A549 (cell line): ENCODE measurements around the gene DENR. TPM values are rescaled to one million over a fixed set of nuclear protein-coding genes. Genes with fewer than 3 reads are reported as not detected.

ENCODE experiments used
- ATAC-seq, 2 experiments: fragments of 200-7000 bp in 1 of 2; fragments of >200 bp in 1 of 2; cut with Nextera tagmentation in 1 of 2; cut with Tn5 transposase in 1 of 2; 3 replicates each; pipeline versions ENCODE4 v1.8.0 to v1.9.1; 2018 to 2020; ENCODE audit warnings: mild to moderate bottlenecking in 1 of 2, moderate library complexity in 1 of 2
- CTCF ChIA-PET: fragments of 300-600 bp; sonication (Branson Sonifier 250); formaldehyde crosslinking; extraction: SDS; loops from one replicate; lab custom pipeline; 2021; ENCODE audit warnings: antibody characterized with exemption, inconsistent platforms; lab: Yijun Ruan, JAX
- POLR2A ChIA-PET: fragments of 350-600 bp; formaldehyde crosslinking; extraction: SDS; loops from one replicate; lab custom pipeline; 2021; ENCODE audit warnings: antibody characterized with exemption, inconsistent platforms; lab: Yijun Ruan, JAX
- DNase-seq, 2 experiments: peaks; one replicate each; pipeline versions ENCODE4 v3.0.0 to v3.0.0-alpha.2; 2011 to 2016; ENCODE audit warnings: low read depth in 1 of 2, low spot score in 1 of 2
- FAIRE-seq: peaks from 2 replicates; lab custom pipeline; 2011; peaks lifted over from hg19 to GRCh38; lab: Jason Lieb, UNC
- H3K27ac ChIP-seq, 2 experiments: fragments of >200 bp; sonication (Bioruptor Twin); formaldehyde crosslinking; 3 replicates each; pipeline ENCODE4 v1.5.1; 2016 to 2017
- H3K4me1 ChIP-seq: fragments of >200 bp; sonication (Bioruptor Twin); formaldehyde crosslinking; 3 replicates; pipeline ENCODE4 v1.6.1; 2016
- H3K4me2 ChIP-seq: fragments of >200 bp; sonication (Bioruptor Twin); formaldehyde crosslinking; 3 replicates; pipeline ENCODE4 v1.6.1; 2016
- H3K4me3 ChIP-seq: fragments of >200 bp; sonication (Bioruptor Twin); formaldehyde crosslinking; 3 replicates; pipeline ENCODE4 v1.5.1; 2016
- H3K9me3 ChIP-seq: fragments of >200 bp; sonication (Bioruptor Twin); formaldehyde crosslinking; 3 replicates; pipeline ENCODE4 v1.6.1; 2016
- CEBPB ChIP-seq, 2 experiments: fragments of >200 bp in 1 of 2; sonication (Bioruptor Twin) in 1 of 2; formaldehyde crosslinking in 1 of 2; IDR thresholded peaks; 2 replicates each; pipeline ENCODE4 v1.6.1; 2012 to 2016
- CHD2 ChIP-seq: fragments of 150-350 bp; IDR thresholded peaks from 2 replicates; pipeline ENCODE4 v1.6.1; 2014; ENCODE audit warnings: low read length; ENCODE audit not compliant: partially characterized antibody
- HEYL ChIP-seq: fragments of 250-450 bp; sonication (Bioruptor Pico); IDR thresholded peaks from 2 replicates; pipeline ENCODE4 v1.8.0; 2021; ENCODE audit warnings: mild to moderate bottlenecking, moderate library complexity
- JUN ChIP-seq, 2 experiments: fragments of >200 bp; sonication (Bioruptor Twin); formaldehyde crosslinking; IDR thresholded peaks; 2 replicates in 1 of 2; 3 replicates in 1 of 2; pipeline ENCODE4 v1.6.1; 2016 to 2017
- JUNB ChIP-seq: fragments of >200 bp; sonication (Bioruptor Twin); formaldehyde crosslinking; IDR thresholded peaks from 2 replicates; pipeline ENCODE4 v1.6.1; 2016
- KDM5A ChIP-seq: fragments of 200-600 bp; sonication (generic); IDR thresholded peaks from 2 replicates; pipeline ENCODE4 v1.6.1; 2016; ENCODE audit warnings: antibody characterized with exemption, mild to moderate bottlenecking
- NR3C1 ChIP-seq: fragments of >200 bp; sonication (Bioruptor Twin); formaldehyde crosslinking; IDR thresholded peaks from 3 replicates; pipeline ENCODE4 v1.6.1; 2017
- RCOR1 ChIP-seq: fragments of 150-350 bp; IDR thresholded peaks from 2 replicates; pipeline ENCODE4 v1.6.1; 2014; ENCODE audit warnings: antibody characterized with exemption, low read length, low read depth
- REST ChIP-seq: fragments of 200-600 bp; sonication (generic); IDR thresholded peaks from 2 replicates; pipeline ENCODE4 v1.6.1; 2016; ENCODE audit warnings: antibody characterized with exemption, mild to moderate bottlenecking, moderate library complexity
- TFCP2L1 ChIP-seq: fragments of 250-450 bp; sonication (Bioruptor Pico); IDR thresholded peaks from 2 replicates; pipeline ENCODE4 v1.5.0; 2021; ENCODE audit warnings: mild to moderate bottlenecking
- ZC3H11A ChIP-seq: fragments of 450-650 bp; IDR thresholded peaks from 2 replicates; pipeline ENCODE4 v1.6.1; 2014; ENCODE audit warnings: antibody characterized with exemption, mild to moderate bottlenecking
- ZNF302 ChIP-seq: fragments of 250-450 bp; sonication (Bioruptor Pico); IDR thresholded peaks from 2 replicates; pipeline ENCODE4 v1.9.0; 2021; ENCODE audit warnings: inconsistent platforms, mild to moderate bottlenecking, moderate library complexity
- ZSCAN20 ChIP-seq: fragments of 250-450 bp; sonication (Bioruptor Pico); IDR thresholded peaks from 2 replicates; pipeline ENCODE4 v1.8.0; 2022; ENCODE audit warnings: mild to moderate bottlenecking, moderate library complexity
- WGBS: methylation state at CpG from one replicate; pipeline ENCODE4 v1.1.6; 2017; ENCODE audit errors: missing lambda C conversion rate; 5-methylcytosine and 5-hydroxymethylcytosine counted together
- polyA plus RNA-seq, 4 experiments: library from polyadenylated mRNA; depleted of rRNA in 3 of 4; stranded (reverse); fragments of >200 nt; fragmentation: RNase III in 1 of 4; extraction: RNeasy Plus Mini Kit Qiagen cat#74134 plus additional on column Dnase treatment in 1 of 4; gene quantifications; 2 replicates in 3 of 4; 3 replicates in 1 of 4; pipeline ENCODE4 v1.2.3, GENCODE V29; 2011 to 2017
- small RNA-seq, 6 experiments: library from RNA; depleted of rRNA; stranded (forward); fragments of <200 nt; gene quantifications; one replicate each; pipeline ENCODE3, GENCODE V24; 2012
- TF ChIP-seq, protein P1 (sequence below): IDR thresholded peaks from 2 replicates; pipeline ENCODE4 v1.6.1; 2012
- TF ChIP-seq, protein P2 (sequence below): fragments of 450-650 bp; IDR thresholded peaks from 2 replicates; pipeline ENCODE4 v1.6.1; 2014; ENCODE audit warnings: antibody characterized with exemption
- TF ChIP-seq, protein P3 (sequence below): fragments of 250-450 bp; sonication (Bioruptor Pico); IDR thresholded peaks from 2 replicates; pipeline ENCODE4 v1.5.0; 2021; ENCODE audit warnings: mild to moderate bottlenecking, moderate library complexity, borderline replicate concordance
- TF ChIP-seq, protein P4 (sequence below): fragments of 150-350 bp; IDR thresholded peaks from 2 replicates; pipeline ENCODE4 v1.6.1; 2014; ENCODE audit warnings: low read depth, mild to moderate bottlenecking, low read length

The DENR gene
- polyA plus RNA-seq, 2 of the 4 experiments (the other 2 are of a cell fraction), result 76.0 to 98.2 TPM

DNA sequence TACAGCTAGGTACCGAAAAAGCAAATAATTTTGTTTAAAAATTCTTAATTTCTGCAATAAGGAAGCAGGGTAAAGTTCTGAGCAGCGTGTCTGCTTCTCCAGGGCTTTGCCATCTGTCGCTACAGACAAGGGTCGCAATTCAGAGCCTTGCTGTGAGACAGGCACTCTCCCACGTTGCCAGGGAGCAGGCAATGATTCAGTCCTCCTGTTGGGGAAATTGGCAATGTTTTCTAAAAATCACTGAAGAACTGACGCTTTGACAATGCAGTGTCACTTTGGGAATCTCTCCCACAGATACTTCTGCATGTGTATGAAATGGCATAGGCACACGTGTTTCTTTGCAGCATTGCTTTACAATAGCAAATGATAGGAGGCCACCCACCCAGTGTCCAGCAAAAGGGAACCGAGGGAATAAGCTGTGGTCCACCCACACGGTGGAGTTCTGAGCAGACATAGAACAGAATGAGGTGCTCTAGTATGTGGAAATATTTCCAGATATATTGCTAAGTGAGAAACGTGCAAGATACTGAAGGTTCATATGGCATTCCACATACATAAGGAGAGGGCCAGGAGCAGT lies 66.7 kb downstream of the DENR start:
- no peak overlapping the region for H3K4me2 ChIP-seq
- H3K4me3 ChIP-seq, result no peak overlapping the region
- H3K4me1 ChIP-seq, result peaks cover 6% of the 10 kb centered on the region; the same call in 1 of the 3 replicates
- ChIA-PET CTCF (interaction anchor here (1.2 to 3.4 kb wide), 2 partner anchors 14 to 25 kb away, joined by 4 to 24 read pairs; no protein-coding TSS in a partner anchor), POLR2A (no interaction called here)
- DNase-seq (no peak), ATAC-seq (no peak; a peak in 1 of 6 replicates), FAIRE-seq (no peak)
- H3K9me3 ChIP-seq, result no peaks in the 10 kb centered on the region
- TF ChIP-seq RCOR1, result no peak
- TF ChIP-seq CEBPB (IDR thresholded peaks at IDR 0.05), result no peak
- TF ChIP-seq ZNF302 (CRISPR knock-in tag), result no peak
- TF ChIP-seq, protein P1, sequence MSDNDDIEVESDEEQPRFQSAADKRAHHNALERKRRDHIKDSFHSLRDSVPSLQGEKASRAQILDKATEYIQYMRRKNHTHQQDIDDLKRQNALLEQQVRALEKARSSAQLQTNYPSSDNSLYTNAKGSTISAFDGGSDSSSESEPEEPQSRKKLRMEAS, result no peak
- no peak for TF ChIP-seq JUN (IDR thresholded peaks at IDR 0.05)
- TF ChIP-seq TFCP2L1 (CRISPR knock-in tag), result no peak
- no peak for TF ChIP-seq KDM5A
- TF ChIP-seq NR3C1, result no peak
- no peak for TF ChIP-seq ZSCAN20 (CRISPR knock-in tag)
- TF ChIP-seq HEYL (CRISPR knock-in tag), result no peak
- no peak for TF ChIP-seq CHD2
- H3K27ac ChIP-seq, result no peak overlapping the region
- 63% methylated on average over 10 of the region's 10 CpGs for whole genome bisulfite sequencing

DNA sequence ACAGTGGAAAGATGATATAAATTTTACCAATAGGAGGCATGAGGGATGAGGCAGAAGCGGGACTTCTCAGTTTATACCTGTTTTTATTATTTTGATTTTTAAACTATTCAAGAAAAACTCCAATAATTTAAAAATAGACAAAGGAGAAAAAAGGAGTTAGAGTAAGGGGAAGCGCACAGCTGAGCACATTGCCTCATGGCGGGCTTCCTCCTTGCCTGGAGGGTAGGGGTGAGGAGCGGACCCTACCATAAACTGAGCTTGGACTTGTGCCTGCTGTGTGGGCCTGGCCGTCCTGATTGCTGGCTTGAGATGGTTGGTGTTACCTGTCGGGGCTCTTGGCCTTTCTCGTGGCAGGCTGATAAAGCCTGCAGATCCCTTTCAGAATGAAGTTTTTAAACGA lies 67.5 kb downstream of the DENR start:
- POLR2A ChIA-PET, result no interaction called here
- TF ChIP-seq, protein P2, sequence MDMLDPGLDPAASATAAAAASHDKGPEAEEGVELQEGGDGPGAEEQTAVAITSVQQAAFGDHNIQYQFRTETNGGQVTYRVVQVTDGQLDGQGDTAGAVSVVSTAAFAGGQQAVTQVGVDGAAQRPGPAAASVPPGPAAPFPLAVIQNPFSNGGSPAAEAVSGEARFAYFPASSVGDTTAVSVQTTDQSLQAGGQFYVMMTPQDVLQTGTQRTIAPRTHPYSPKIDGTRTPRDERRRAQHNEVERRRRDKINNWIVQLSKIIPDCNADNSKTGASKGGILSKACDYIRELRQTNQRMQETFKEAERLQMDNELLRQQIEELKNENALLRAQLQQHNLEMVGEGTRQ, result no peak
- TF ChIP-seq, protein P3, sequence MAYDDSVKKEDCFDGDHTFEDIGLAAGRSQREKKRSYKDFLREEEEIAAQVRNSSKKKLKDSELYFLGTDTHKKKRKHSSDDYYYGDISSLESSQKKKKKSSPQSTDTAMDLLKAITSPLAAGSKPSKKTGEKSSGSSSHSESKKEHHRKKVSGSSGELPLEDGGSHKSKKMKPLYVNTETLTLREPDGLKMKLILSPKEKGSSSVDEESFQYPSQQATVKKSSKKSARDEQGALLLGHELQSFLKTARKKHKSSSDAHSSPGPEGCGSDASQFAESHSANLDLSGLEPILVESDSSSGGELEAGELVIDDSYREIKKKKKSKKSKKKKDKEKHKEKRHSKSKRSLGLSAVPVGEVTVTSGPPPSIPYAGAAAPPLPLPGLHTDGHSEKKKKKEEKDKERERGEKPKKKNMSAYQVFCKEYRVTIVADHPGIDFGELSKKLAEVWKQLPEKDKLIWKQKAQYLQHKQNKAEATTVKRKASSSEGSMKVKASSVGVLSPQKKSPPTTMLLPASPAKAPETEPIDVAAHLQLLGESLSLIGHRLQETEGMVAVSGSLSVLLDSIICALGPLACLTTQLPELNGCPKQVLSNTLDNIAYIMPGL, result no peak
- TF ChIP-seq JUNB, result no peak
- TF ChIP-seq JUN (IDR thresholded peaks at IDR 0.05), result no peak
- TF ChIP-seq TFCP2L1 (CRISPR knock-in tag), result no peak
- TF ChIP-seq ZC3H11A, result no peak
- TF ChIP-seq REST, result no peak
- TF ChIP-seq, protein P4, sequence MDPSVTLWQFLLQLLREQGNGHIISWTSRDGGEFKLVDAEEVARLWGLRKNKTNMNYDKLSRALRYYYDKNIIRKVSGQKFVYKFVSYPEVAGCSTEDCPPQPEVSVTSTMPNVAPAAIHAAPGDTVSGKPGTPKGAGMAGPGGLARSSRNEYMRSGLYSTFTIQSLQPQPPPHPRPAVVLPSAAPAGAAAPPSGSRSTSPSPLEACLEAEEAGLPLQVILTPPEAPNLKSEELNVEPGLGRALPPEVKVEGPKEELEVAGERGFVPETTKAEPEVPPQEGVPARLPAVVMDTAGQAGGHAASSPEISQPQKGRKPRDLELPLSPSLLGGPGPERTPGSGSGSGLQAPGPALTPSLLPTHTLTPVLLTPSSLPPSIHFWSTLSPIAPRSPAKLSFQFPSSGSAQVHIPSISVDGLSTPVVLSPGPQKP, result no peak
- no peak for TF ChIP-seq ZSCAN20 (CRISPR knock-in tag)
- no peak for ATAC-seq
- H3K4me1 ChIP-seq, result peaks cover 6% of the 10 kb centered on the region; the same call in 1 of the 3 replicates
- no peak overlapping the region for H3K4me2 ChIP-seq
- DNase-seq, result no peak
- CTCF ChIA-PET, result interaction anchor here (3.4 kb wide), 1 partner anchor 26 kb away, joined by 24 read pairs; no protein-coding TSS in a partner anchor
- H3K4me3 ChIP-seq, result no peak overlapping the region
- no peak for FAIRE-seq
- 78% methylated on average over 8 of the region's 8 CpGs for WGBS
- H3K27ac ChIP-seq, result no peak overlapping the region
- no peaks in the 10 kb centered on the region for H3K9me3 ChIP-seq

Small RNA genes within 50 kb of the gene (small RNA-seq; reads per million reads assigned to genes)
- gene AC026333.2 (0 reads per million in 6 experiments), gene RF00019 (0 reads per million in 6 experiments)

Other genes with a start within 250 kb of the DENR start
- 43.0 and 83.3 TPM in 2 replicates for gene RSRC2, start 225.9 kb upstream of the DENR start, polyA plus RNA-seq (2011; rRNA removed)
- gene RSRC2, start 225.9 kb upstream of the DENR start, polyA plus RNA-seq (2017; fragmentation: RNase III; extraction: RNeasy Plus Mini Kit Qiagen cat#74134 plus additional on column Dnase treatment), result 72.2 to 75.3 TPM (median 72.8 TPM) in 3 replicates
- gene KNTC1, start 225.6 kb upstream of the DENR start, polyA plus RNA-seq (2011; rRNA removed), result 61.1 and 68.7 TPM in 2 replicates
- gene KNTC1, start 225.6 kb upstream of the DENR start, polyA plus RNA-seq (2017; fragmentation: RNase III; extraction: RNeasy Plus Mini Kit Qiagen cat#74134 plus additional on column Dnase treatment), result 30.6 to 34.3 TPM (median 33.8 TPM) in 3 replicates
- gene HCAR2, start 49.5 kb upstream of the DENR start, polyA plus RNA-seq (2011; rRNA removed), result 0.07 and 0.09 TPM in 2 replicates
- gene HCAR2, start 49.5 kb upstream of the DENR start, polyA plus RNA-seq (2017; fragmentation: RNase III; extraction: RNeasy Plus Mini Kit Qiagen cat#74134 plus additional on column Dnase treatment), result 0.07 TPM in 1 of 3 replicates, not detected in the others
- gene HCAR3, start 36.0 kb upstream of the DENR start, polyA plus RNA-seq (2011; rRNA removed), result 0.07 TPM in 1 of 2 replicates, not detected in the other
- 0.04 TPM in 1 of 3 replicates, not detected in the others for gene HCAR3, start 36.0 kb upstream of the DENR start, polyA plus RNA-seq (2017; fragmentation: RNase III; extraction: RNeasy Plus Mini Kit Qiagen cat#74134 plus additional on column Dnase treatment)
- 0.05 and 0.07 TPM in 2 replicates for gene HCAR1, start 22.0 kb upstream of the DENR start, polyA plus RNA-seq (2011; rRNA removed)
- gene HCAR1, start 22.0 kb upstream of the DENR start, polyA plus RNA-seq (2017; fragmentation: RNase III; extraction: RNeasy Plus Mini Kit Qiagen cat#74134 plus additional on column Dnase treatment), result 0.01 to 0.07 TPM (median 0.03 TPM) in 3 replicates
- gene CCDC62, start 21.7 kb downstream of the DENR start, polyA plus RNA-seq (2011; rRNA removed), result 0.12 and 0.18 TPM in 2 replicates
- gene CCDC62, start 21.7 kb downstream of the DENR start, polyA plus RNA-seq (2017; fragmentation: RNase III; extraction: RNeasy Plus Mini Kit Qiagen cat#74134 plus additional on column Dnase treatment), result 0.08 to 0.19 TPM (median 0.17 TPM) in 3 replicates
- gene HIP1R, start 82.6 kb downstream of the DENR start, polyA plus RNA-seq (2011; rRNA removed), result 9.0 and 10.3 TPM in 2 replicates
- gene HIP1R, start 82.6 kb downstream of the DENR start, polyA plus RNA-seq (2017; fragmentation: RNase III; extraction: RNeasy Plus Mini Kit Qiagen cat#74134 plus additional on column Dnase treatment), result 9.1 to 11.2 TPM (median 10.6 TPM) in 3 replicates
- 14.4 and 18.6 TPM in 2 replicates for gene VPS37B, start 143.3 kb downstream of the DENR start, polyA plus RNA-seq (2011; rRNA removed)
- gene VPS37B, start 143.3 kb downstream of the DENR start, polyA plus RNA-seq (2017; fragmentation: RNase III; extraction: RNeasy Plus Mini Kit Qiagen cat#74134 plus additional on column Dnase treatment), result 16.0 to 17.0 TPM (median 16.2 TPM) in 3 replicates
- gene ABCB9, start 213.6 kb downstream of the DENR start, polyA plus RNA-seq (2011; rRNA removed), result 2.7 and 3.1 TPM in 2 replicates
- 4.8 to 5.8 TPM (median 5.0 TPM) in 3 replicates for gene ABCB9, start 213.6 kb downstream of the DENR start, polyA plus RNA-seq (2017; fragmentation: RNase III; extraction: RNeasy Plus Mini Kit Qiagen cat#74134 plus additional on column Dnase treatment)
- 11.0 and 11.8 TPM in 2 replicates for gene OGFOD2, start 222.4 kb downstream of the DENR start, polyA plus RNA-seq (2011; rRNA removed)
- gene OGFOD2, start 222.4 kb downstream of the DENR start, polyA plus RNA-seq (2017; fragmentation: RNase III; extraction: RNeasy Plus Mini Kit Qiagen cat#74134 plus additional on column Dnase treatment), result 15.7 to 18.2 TPM (median 17.5 TPM) in 3 replicates
- 152 and 209 TPM in 2 replicates for gene ARL6IP4, start 227.9 kb downstream of the DENR start, polyA plus RNA-seq (2011; rRNA removed)
- gene ARL6IP4, start 227.9 kb downstream of the DENR start, polyA plus RNA-seq (2017; fragmentation: RNase III; extraction: RNeasy Plus Mini Kit Qiagen cat#74134 plus additional on column Dnase treatment), result 196 to 211 TPM (median 208 TPM) in 3 replicates